NB4 (cell line): ENCODE measurements around the gene CUEDC1.

Source experiments
- MYC ChIP-seq: IDR thresholded peaks from 2 replicates; pipeline ENCODE4 v1.6.1; 2011; ENCODE audit warnings: low read depth, low read length
- POLR2A ChIP-seq: IDR thresholded peaks from 2 replicates; pipeline ENCODE4 v1.6.1; 2011; ENCODE audit warnings: mild to moderate bottlenecking; ENCODE audit not compliant: insufficient read length; ENCODE audit errors: extremely low read depth
- TF ChIP-seq, protein P1 (sequence below): IDR thresholded peaks from one replicate; pipeline ENCODE4 v1.5.1; 2012; ENCODE audit warnings: low read depth, low read length

DNA sequence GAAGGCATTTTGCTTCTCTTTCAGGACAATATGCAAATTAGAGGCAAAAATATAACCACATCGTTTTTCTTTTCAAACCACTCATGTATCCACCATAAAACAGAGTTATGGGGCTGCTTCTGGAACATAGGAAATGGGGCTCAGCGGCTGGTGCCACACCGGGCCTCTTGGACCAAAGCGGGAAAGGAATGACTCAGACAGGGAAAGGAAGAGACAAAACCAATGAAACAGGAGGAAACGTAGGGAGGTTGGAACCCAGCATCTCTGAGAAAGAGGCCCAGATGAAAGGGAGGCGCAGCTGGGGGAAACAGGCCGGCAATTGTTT is 28.5 kb downstream of the CUEDC1 start:
- TF ChIP-seq POLR2A (no peak), MYC (no peak)
- TF ChIP-seq, protein P1, sequence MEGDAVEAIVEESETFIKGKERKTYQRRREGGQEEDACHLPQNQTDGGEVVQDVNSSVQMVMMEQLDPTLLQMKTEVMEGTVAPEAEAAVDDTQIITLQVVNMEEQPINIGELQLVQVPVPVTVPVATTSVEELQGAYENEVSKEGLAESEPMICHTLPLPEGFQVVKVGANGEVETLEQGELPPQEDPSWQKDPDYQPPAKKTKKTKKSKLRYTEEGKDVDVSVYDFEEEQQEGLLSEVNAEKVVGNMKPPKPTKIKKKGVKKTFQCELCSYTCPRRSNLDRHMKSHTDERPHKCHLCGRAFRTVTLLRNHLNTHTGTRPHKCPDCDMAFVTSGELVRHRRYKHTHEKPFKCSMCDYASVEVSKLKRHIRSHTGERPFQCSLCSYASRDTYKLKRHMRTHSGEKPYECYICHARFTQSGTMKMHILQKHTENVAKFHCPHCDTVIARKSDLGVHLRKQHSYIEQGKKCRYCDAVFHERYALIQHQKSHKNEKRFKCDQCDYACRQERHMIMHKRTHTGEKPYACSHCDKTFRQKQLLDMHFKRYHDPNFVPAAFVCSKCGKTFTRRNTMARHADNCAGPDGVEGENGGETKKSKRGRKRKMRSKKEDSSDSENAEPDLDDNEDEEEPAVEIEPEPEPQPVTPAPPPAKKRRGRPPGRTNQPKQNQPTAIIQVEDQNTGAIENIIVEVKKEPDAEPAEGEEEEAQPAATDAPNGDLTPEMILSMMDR: no peak
